ENCODE data around the gene PMEL. TPM values are rescaled to one million over a fixed set of nuclear protein-coding genes. Genes with fewer than 3 reads are reported as not detected.
"Not testable (repeated sequence)": the region's sequence is repeated elsewhere in the genome, so short reads cannot be mapped to it uniquely, and the experiment has no call there.

The PMEL gene
- polyA plus RNA-seq, 3 donors: 3.1 to 5.3 (median 3.4) TPM

- DNase-seq (ENCODE audit: extremely low read depth in 1 of 11, low read depth in 9 of 11, low spot score in 4 of 11): no peak
Observed at GRCh38 chr12:55929306-55929791, 36.5 kb downstream of the PMEL start.

- DNase-seq (ENCODE audit: extremely low read depth in 1 of 11, low read depth in 9 of 11, low spot score in 4 of 11): peak in 5 of 11 donors; percentile 47 to 62 (median 53)
Observed at GRCh38 chr12:55927588-55928502, 38.0 kb downstream of the PMEL start, which contains the start of gene PYM1. Gene PYM1 (minus strand): TSS chr12:55927894. CDS start chr12:55927761, 133 bp downstream.

GRCh38 chr12:55926738-55927587, 38.9 kb downstream of the PMEL start:
- DNase-seq (ENCODE audit: extremely low read depth in 1 of 11, low read depth in 9 of 11, low spot score in 4 of 11): peak in 10 of 11 donors; percentile 85 to 93 (median 88)

GRCh38 chr12:55925870-55926737, 39.7 kb downstream of the PMEL start:
- DNase-seq (ENCODE audit: extremely low read depth in 1 of 11, low read depth in 9 of 11, low spot score in 4 of 11): no peak

- no peak for DNase-seq (ENCODE audit: extremely low read depth in 1 of 11, low read depth in 9 of 11, low spot score in 4 of 11)
Observed at GRCh38 chr12:55925371-55925770, 40.5 kb downstream of the PMEL start.

GRCh38 chr12:55923648-55924047, 42.2 kb downstream of the PMEL start:
- not testable (repeated sequence) for DNase-seq (ENCODE audit: extremely low read depth in 1 of 11, low read depth in 9 of 11, low spot score in 4 of 11)

GRCh38 chr12:55922126-55922525, 43.7 kb downstream of the PMEL start:
- DNase-seq (ENCODE audit: extremely low read depth in 1 of 11, low read depth in 9 of 11, low spot score in 4 of 11): no peak

GRCh38 chr12:55919032-55919431, 46.8 kb downstream of the PMEL start:
- DNase-seq (ENCODE audit: extremely low read depth in 1 of 11, low read depth in 9 of 11, low spot score in 4 of 11): not testable (repeated sequence)

GRCh38 chr12:55915482-55915859, 50.4 kb downstream of the PMEL start:
- no peak for DNase-seq (ENCODE audit: extremely low read depth in 1 of 11, low read depth in 9 of 11, low spot score in 4 of 11)

- no peak for DNase-seq (ENCODE audit: extremely low read depth in 1 of 11, low read depth in 9 of 11, low spot score in 4 of 11)
Observed at GRCh38 chr12:55912908-55913307, 52.9 kb downstream of the PMEL start.

GRCh38 chr12:55909513-55909884, 56.3 kb downstream of the PMEL start:
- DNase-seq (ENCODE audit: extremely low read depth in 1 of 11, low read depth in 9 of 11, low spot score in 4 of 11): no peak

GRCh38 chr12:55908726-55909512, 56.9 kb downstream of the PMEL start:
- DNase-seq (ENCODE audit: extremely low read depth in 1 of 11, low read depth in 9 of 11, low spot score in 4 of 11): no peak

GRCh38 chr12:55906056-55906455, 59.8 kb downstream of the PMEL start:
- no peak for DNase-seq (ENCODE audit: extremely low read depth in 1 of 11, low read depth in 9 of 11, low spot score in 4 of 11)

Other genes starting within 250 kb of the PMEL start
- gene BLOC1S1, start 250.0 kb downstream of the PMEL start, polyA plus RNA-seq (ENCODE audit: insufficient read length in 3 of 3): 100 to 1,000 TPM; 102 to 143 (median 110) TPM
- gene RDH5, start 245.6 kb downstream of the PMEL start, polyA plus RNA-seq (ENCODE audit: insufficient read length in 3 of 3): 10 to 100 TPM; 22.5 to 46.1 (median 24.5) TPM
- 100 to 1,000 TPM; 647 to 692 (median 648) TPM for gene CD63, start 237.0 kb downstream of the PMEL start, polyA plus RNA-seq (ENCODE audit: insufficient read length in 3 of 3)
- gene GDF11, start 222.9 kb downstream of the PMEL start, polyA plus RNA-seq (ENCODE audit: insufficient read length in 3 of 3): 10 to 100 TPM; 19.5 to 25.6 (median 20.6) TPM
- gene SARNP, start 148.3 kb downstream of the PMEL start, polyA plus RNA-seq (ENCODE audit: insufficient read length in 3 of 3): 100 to 1,000 TPM in 2 of 3 donors, 10 to 100 TPM in 1; 97.2 to 143 (median 119) TPM
- gene ORMDL2, start 148.0 kb downstream of the PMEL start, polyA plus RNA-seq (ENCODE audit: insufficient read length in 3 of 3): 10 to 100 TPM; 33.7 to 34.7 (median 34.0) TPM
- gene DNAJC14, start 136.5 kb downstream of the PMEL start, polyA plus RNA-seq (ENCODE audit: insufficient read length in 3 of 3): 10 to 100 TPM; 40.3 to 46.0 (median 41.7) TPM
- 1 to 10 TPM in 1 of 3 donors, under 1 TPM in 2; 0.68 to 1.4 (median 0.72) TPM for gene MMP19, start 123.1 kb downstream of the PMEL start, polyA plus RNA-seq (ENCODE audit: insufficient read length in 3 of 3)
- gene PYM1, start 38.1 kb downstream of the PMEL start, polyA plus RNA-seq (ENCODE audit: insufficient read length in 3 of 3): 10 to 100 TPM; 32.3 to 40.0 (median 37.5) TPM
- 10 to 100 TPM; 15.5 to 22.8 (median 19.9) TPM for gene DGKA, start 34.9 kb downstream of the PMEL start, polyA plus RNA-seq (ENCODE audit: insufficient read length in 3 of 3)
- gene CDK2, start 788 bp upstream of the PMEL start, polyA plus RNA-seq (ENCODE audit: insufficient read length in 3 of 3): 10 to 100 TPM; 59.1 to 65.3 (median 64.1) TPM
- gene RAB5B, start 8.0 kb upstream of the PMEL start, polyA plus RNA-seq (ENCODE audit: insufficient read length in 3 of 3): 100 to 1,000 TPM; 148 to 170 (median 158) TPM
- 10 to 100 TPM; 43.0 to 54.2 (median 47.8) TPM for gene SUOX, start 31.2 kb upstream of the PMEL start, polyA plus RNA-seq (ENCODE audit: insufficient read length in 3 of 3)
- gene IKZF4, start 55.0 kb upstream of the PMEL start, polyA plus RNA-seq (ENCODE audit: insufficient read length in 3 of 3): 10 to 100 TPM; 16.5 to 21.1 (median 16.6) TPM
- 100 to 1,000 TPM; 121 to 498 (median 375) TPM for gene RPS26, start 75.9 kb upstream of the PMEL start, polyA plus RNA-seq (ENCODE audit: insufficient read length in 3 of 3)
- 100 to 1,000 TPM in 1 of 3 donors, 10 to 100 TPM in 2; 73.5 to 119 (median 96.1) TPM for gene ERBB3, start 114.1 kb upstream of the PMEL start, polyA plus RNA-seq (ENCODE audit: insufficient read length in 3 of 3)
- 100 to 1,000 TPM; 138 to 175 (median 171) TPM for gene PA2G4, start 138.5 kb upstream of the PMEL start, polyA plus RNA-seq (ENCODE audit: insufficient read length in 3 of 3)
- 1,000 to 10,000 TPM; 4,378 to 5,767 (median 5,294) TPM for gene RPL41, start 150.6 kb upstream of the PMEL start, polyA plus RNA-seq (ENCODE audit: insufficient read length in 3 of 3)
- 1 to 10 TPM; 5.1 to 6.5 (median 5.8) TPM for gene ZC3H10, start 152.2 kb upstream of the PMEL start, polyA plus RNA-seq (ENCODE audit: insufficient read length in 3 of 3)
- gene ESYT1, start 162.2 kb upstream of the PMEL start, polyA plus RNA-seq (ENCODE audit: insufficient read length in 3 of 3): 10 to 100 TPM; 73.7 to 87.2 (median 78.8) TPM
- 100 to 1,000 TPM; 164 to 191 (median 165) TPM for gene MYL6B, start 186.5 kb upstream of the PMEL start, polyA plus RNA-seq (ENCODE audit: insufficient read length in 3 of 3)
- gene MYL6, start 192.3 kb upstream of the PMEL start, polyA plus RNA-seq (ENCODE audit: insufficient read length in 3 of 3): 1,000 to 10,000 TPM; 1,550 to 2,060 (median 1,865) TPM
- 100 to 1,000 TPM; 130 to 141 (median 134) TPM for gene SMARCC2, start 223.4 kb upstream of the PMEL start, polyA plus RNA-seq (ENCODE audit: insufficient read length in 3 of 3)